KMS-11 (cell line): ENCODE measurements around the gene PPY.
"Not testable (repeated sequence)": the region's sequence is repeated elsewhere in the genome, so short reads cannot be mapped to it uniquely, and the experiment has no call there.

ENCODE experiments used
- H2AFZ ChIP-seq: fragments of 200-600 bp; sonication (generic); 2 replicates; pipeline ENCODE4 v1.6.1; 2016; ENCODE audit warnings: antibody characterized with exemption, mixed run types, low read depth
- H3K27ac ChIP-seq: fragments of 200-600 bp; sonication (generic); 2 replicates; pipeline ENCODE4 v1.6.1; 2016; ENCODE audit warnings: mild to moderate bottlenecking, mixed run types
- H3K27me3 ChIP-seq: fragments of 200-600 bp; sonication (generic); 2 replicates; pipeline ENCODE4 v1.6.1; 2017; ENCODE audit warnings: mild to moderate bottlenecking, low read depth, mixed run types, moderate library complexity; ENCODE audit not compliant: insufficient read depth
- H3K36me3 ChIP-seq: fragments of 200-600 bp; sonication (generic); 2 replicates; pipeline ENCODE4 v1.6.1; 2017; ENCODE audit warnings: mild to moderate bottlenecking, mixed run types; ENCODE audit not compliant: insufficient read depth
- H3K4me1 ChIP-seq: fragments of 200-600 bp; sonication (generic); 2 replicates; pipeline ENCODE4 v1.6.1; 2016; ENCODE audit warnings: mild to moderate bottlenecking, low read depth, mixed run types; ENCODE audit not compliant: poor library complexity, severe bottlenecking
- H3K4me2 ChIP-seq: fragments of 200-600 bp; sonication (generic); 2 replicates; pipeline ENCODE4 v1.7.0; 2016; ENCODE audit warnings: mild to moderate bottlenecking, mixed run types
- H3K4me3 ChIP-seq: fragments of 200-600 bp; sonication (generic); IDR thresholded peaks from 2 replicates; pipeline ENCODE4 v1.6.1; 2017; ENCODE audit warnings: low read depth, low read length, mixed read lengths; ENCODE audit not compliant: insufficient read depth
- H3K79me2 ChIP-seq: fragments of 200-600 bp; sonication (generic); 2 replicates; pipeline ENCODE4 v1.6.1; 2016; ENCODE audit warnings: low read depth, mixed run types; ENCODE audit not compliant: insufficient read depth
- H3K9ac ChIP-seq: fragments of 200-600 bp; sonication (generic); 2 replicates; pipeline ENCODE4 v1.6.1; 2016; ENCODE audit warnings: mild to moderate bottlenecking, mixed run types
- H4K20me1 ChIP-seq: fragments of 200-600 bp; sonication (generic); 2 replicates; pipeline ENCODE4 v1.6.1; 2016; ENCODE audit warnings: mild to moderate bottlenecking, mixed run types; ENCODE audit not compliant: insufficient read depth
- CTCF ChIP-seq: fragments of 200-600 bp; sonication (generic); conservative IDR thresholded peaks from 2 replicates; pipeline ENCODE4 v1.6.1; 2017; ENCODE audit warnings: low read depth, mild to moderate bottlenecking, antibody characterized with exemption, low read length, moderate library complexity, mixed read lengths

Gene PPY

GRCh38 chr17:43975898-43976297 is 33.6 kb upstream of the PPY start:
- Histone ChIP-seq H3K79me2 (no peaks in the 10 kb centered on the region), H3K27me3 (peaks cover 3% of the 10 kb centered on the region; the same call in 1 of the 2 replicates)

GRCh38 chr17:43974382-43975266 is 32.3 kb upstream of the PPY start:
- Histone ChIP-seq H3K9ac (no peak overlapping the region), H3K79me2 (no peaks in the 10 kb centered on the region), H3K4me1 (no peaks in the 10 kb centered on the region), H3K4me2 (no peak overlapping the region), H4K20me1 (no peaks in the 10 kb centered on the region), H3K4me3 (no peak overlapping the region), H2AFZ (no peak overlapping the region), H3K36me3 (no peaks in the 10 kb centered on the region), H3K27ac (no peak overlapping the region), H3K27me3 (peaks cover 3% of the 10 kb centered on the region; the same call in 1 of the 2 replicates)
- TF ChIP-seq CTCF, result no peak

More at GRCh38 chr17:43975898-43976297, 33.6 kb upstream of the PPY start:
- Histone ChIP-seq H3K4me3 (no peak overlapping the region), H3K27ac (no peak overlapping the region), H4K20me1 (no peaks in the 10 kb centered on the region), H2AFZ (no peak overlapping the region), H3K4me1 (no peaks in the 10 kb centered on the region), H3K4me2 (no peak overlapping the region), H3K9ac (no peak overlapping the region), H3K36me3 (no peaks in the 10 kb centered on the region)
- TF ChIP-seq CTCF, result no peak

- H4K20me1 ChIP-seq, H3K4me3 ChIP-seq, H3K4me2 ChIP-seq, H3K27me3 ChIP-seq, H3K79me2 ChIP-seq, H2AFZ ChIP-seq, H3K9ac ChIP-seq, H3K36me3 ChIP-seq, H3K4me1 ChIP-seq, H3K27ac ChIP-seq: not testable (repeated sequence)
Observed at GRCh38 chr17:43972444-43973212, 30.4 kb upstream of the PPY start.

- H3K36me3 ChIP-seq, H3K27me3 ChIP-seq, H3K9ac ChIP-seq, H3K4me2 ChIP-seq, H3K27ac ChIP-seq, H2AFZ ChIP-seq, H3K4me1 ChIP-seq, H3K4me3 ChIP-seq, H4K20me1 ChIP-seq, H3K79me2 ChIP-seq: not testable (repeated sequence)
Observed at GRCh38 chr17:43971436-43971835, 29.2 kb upstream of the PPY start.

- no peak overlapping the region for H3K9ac ChIP-seq
- H3K4me2 ChIP-seq, result no peak overlapping the region
Observed at GRCh38 chr17:43970366-43970765, 28.1 kb upstream of the PPY start.

More at GRCh38 chr17:43970366-43970765, 28.1 kb upstream of the PPY start:
- no peak overlapping the region for H3K4me3 ChIP-seq
- H3K4me1 ChIP-seq, result no peaks in the 10 kb centered on the region
- no peaks in the 10 kb centered on the region for H4K20me1 ChIP-seq
- H3K79me2 ChIP-seq, result no peaks in the 10 kb centered on the region
- no peak overlapping the region for H3K27ac ChIP-seq
- no peak for TF ChIP-seq CTCF
- H2AFZ ChIP-seq, result no peak overlapping the region
- no peaks in the 10 kb centered on the region for H3K36me3 ChIP-seq
- no peaks in the 10 kb centered on the region; the same call in 1 of the 2 replicates for H3K27me3 ChIP-seq
